GM19238 (cell line): ENCODE data around the gene SH3BP5.

Experiments used
- DNase-seq: peaks from one replicate; pipeline ENCODE4 v3.0.0; 2011; ENCODE audit warnings: low spot score; ENCODE audit not compliant: insufficient read length

Gene SH3BP5

DNA sequence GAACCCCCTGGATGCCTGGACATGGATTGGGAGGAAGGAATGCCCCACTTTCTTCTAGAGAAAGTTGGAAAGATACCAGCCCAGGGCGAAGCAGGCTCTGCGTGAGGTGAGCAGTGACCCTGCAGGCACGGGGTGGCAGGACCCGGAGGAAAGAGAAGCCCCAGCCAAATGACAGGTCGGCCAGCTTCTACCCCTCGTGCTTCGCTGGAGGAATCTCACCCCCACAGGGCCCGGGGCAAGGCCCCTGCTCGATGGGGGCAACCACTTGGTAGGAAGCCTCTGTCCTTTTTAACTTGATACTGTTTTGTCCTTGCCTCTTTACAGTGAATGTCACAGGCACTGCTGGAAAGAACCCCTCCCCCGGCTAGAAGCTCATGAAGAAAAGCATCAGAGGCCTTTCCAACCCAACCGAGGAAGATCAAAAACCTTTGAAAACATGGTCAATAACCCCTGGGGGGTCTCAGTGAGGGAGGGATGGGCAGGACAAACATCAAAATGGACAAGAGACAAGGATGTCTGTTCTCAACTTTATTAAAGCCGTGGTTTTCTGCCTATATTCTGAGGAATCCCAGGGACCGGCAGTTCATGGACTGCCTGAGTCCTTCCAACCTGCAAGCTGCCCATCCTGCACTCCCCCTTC is 54.4 kb downstream of the SH3BP5 start:
- DNase-seq: no peak

DNA sequence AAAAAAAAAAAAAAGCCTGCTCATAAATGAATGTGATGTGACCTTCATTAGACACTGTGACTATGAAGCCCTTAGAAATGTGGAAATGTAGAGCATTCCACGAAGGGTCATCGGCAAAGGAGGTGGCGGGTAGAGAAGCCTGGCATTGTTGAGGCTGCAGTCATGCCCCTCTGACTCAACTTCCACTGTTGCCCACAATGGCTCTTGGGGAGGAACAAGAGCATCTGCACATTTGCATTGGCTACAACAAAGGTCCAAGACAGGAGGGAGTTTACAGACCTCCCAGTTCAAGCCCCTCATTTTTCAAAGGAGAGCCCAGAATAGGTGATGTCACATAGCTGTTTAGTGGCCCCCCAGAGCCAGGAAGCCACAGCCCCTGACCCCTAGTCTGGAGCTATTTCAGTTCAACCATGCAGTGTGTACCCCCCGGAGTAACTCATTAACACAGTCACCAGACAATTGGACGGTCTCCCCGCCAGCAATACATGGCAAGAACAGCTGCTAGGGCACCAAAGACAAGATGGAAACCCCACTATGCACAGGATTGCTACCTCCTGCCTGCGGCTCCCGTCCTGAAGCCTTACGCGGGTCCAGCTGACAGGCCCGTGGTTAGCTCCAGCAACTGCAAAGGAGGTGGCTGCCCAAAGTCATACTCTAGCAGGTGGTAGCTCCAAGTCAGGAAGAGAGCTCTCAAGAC is 56.2 kb downstream of the SH3BP5 start:
- no peak for DNase-seq

DNA sequence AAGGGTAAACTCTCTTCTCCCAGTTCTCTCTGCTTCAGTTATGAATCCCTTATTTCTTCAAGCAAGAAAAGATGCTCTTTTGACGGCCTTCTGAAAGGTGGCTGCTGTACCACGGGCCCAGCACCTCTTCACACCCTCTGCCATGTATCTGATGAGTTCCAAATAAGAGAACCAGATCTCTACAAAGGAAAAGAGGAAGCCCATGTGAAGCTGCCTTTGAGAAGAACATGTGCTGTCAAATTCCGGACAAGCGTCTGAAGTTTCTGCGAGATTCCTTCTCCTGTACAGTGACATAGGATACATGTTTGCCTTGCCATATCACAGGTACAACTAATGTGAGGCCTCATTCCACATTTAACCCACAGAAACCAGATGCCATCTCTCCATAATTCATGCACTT is 59.2 kb downstream of the SH3BP5 start:
- DNase-seq: no peak

DNA sequence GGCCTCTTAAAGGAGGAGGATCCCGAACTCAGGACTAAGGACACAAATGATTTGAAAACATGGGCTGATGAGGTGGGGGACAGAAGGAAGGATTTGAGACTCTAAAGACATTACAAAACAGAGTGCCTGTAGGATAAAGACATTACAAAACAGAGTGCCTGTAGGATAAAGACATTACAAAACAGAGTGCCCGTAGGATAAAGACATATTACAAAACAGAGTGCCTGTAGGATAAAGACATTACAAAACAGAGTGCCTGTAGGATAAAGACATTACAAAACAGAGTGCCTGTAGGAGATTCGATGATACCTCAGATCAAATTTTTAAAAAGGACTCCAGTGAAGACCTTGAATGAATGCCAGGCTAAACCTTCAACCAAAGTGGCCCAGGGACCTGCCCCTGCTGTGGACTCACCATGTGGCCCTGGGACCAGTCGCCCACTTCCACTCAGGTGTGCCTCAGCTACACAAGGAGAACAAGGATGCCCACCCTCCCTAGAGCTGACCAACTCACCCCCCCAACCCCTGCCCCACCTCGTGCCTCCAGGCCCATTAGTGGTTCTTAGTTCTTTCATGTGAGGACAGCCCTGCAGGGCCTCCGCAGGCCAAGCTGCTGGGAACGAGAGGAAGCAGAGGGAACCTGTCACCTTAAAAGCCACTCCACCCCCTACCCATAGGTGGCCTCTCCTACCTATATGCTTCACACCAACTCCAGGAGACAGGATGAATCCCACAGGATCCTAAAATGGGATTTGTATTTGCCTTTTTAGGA is 59.8 kb downstream of the SH3BP5 start:
- no peak for DNase-seq

- peak; percentile 50 for DNase-seq
Observed at GRCh38 chr3:15271785-15272381, 60.5 kb downstream of the SH3BP5 start.

DNA sequence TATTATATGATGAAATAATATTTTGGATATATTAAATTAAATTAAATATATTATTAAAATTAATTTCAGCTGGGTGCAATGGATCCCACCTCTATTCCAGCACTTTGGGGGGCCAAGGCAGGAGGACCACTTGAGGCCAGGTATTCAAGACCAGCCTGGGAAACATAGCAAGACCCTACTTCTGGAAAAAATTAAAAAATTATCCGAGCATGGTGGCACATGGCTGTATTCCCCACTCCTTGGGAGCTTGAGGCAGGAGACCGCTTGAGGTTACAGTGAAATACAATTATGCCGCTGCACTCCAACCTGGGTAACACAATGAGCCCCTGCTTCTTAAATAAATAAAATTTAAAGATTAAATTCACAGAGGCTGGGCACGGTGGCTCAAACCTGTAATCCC is 61.4 kb downstream of the SH3BP5 start:
- no peak for DNase-seq

DNA sequence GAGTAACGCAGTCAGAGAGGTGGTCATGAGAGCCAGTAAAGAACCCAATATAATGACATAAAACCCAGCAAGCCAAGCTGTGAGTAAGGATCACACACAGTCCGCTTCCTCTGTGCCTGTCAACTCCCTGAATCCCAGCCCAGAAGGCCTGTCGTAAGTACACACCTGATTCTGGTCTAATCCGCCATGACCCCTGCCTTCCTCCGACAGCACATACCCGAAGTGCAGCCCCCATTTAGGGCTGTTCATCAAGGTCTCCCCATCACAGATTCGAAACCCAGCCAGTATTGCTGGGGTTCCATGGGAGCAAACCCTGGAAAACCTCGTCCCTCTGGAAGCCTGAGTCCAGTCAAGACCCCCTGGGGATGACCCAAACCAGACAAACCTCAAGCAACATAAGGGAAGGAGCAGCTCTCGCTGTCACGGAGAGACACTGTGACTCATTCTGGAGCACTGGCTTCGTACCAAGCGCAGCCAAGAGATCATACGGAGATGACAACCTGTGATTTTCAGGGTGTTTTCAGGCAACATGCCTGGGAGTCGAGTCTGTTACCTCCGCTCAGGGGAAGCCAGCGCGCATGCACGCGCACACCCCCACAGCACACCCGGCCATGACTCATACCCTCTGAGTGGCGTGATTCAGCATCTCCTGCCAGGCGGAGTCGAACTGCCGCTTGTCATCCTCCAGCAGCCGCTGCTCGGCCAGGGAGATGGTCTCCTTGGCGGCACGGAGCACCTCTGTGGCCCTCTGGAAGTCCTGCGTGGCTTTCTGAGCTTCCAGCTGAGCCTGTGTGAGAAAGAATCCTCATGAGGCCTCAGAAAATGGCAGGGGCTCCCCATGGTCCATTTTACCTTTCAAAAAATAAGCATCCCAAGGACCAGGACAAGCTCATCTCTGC is 63.0 kb downstream of the SH3BP5 start:
- peak; percentile 60 for DNase-seq

- DNase-seq: peak; percentile 63
Observed at GRCh38 chr3:15268033-15268631, 64.3 kb downstream of the SH3BP5 start.

- no peak for DNase-seq
Observed at GRCh38 chr3:15267502-15267901, 64.9 kb downstream of the SH3BP5 start.

- no peak for DNase-seq
Observed at GRCh38 chr3:15266510-15267376, 65.6 kb downstream of the SH3BP5 start.

- no peak for DNase-seq
Observed at GRCh38 chr3:15265655-15266509, 66.5 kb downstream of the SH3BP5 start.

DNA sequence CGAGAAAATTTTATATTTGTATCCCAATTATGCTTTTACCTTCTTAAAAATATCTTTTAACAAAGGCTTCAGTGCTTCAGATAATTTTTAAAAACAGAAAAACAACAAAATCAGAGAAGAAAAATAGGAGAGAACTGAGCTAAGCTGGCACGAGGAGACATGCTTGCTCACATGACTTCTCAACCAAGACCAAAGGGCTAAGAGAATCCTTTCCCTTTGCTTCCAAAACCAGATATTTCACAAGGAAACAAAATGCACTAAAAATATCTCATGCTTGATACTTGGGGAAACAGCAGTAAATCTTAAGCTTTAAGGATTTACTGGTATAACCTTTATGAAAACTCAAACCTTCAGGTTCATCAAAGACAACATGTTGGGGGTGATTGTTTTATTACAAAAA is 67.9 kb downstream of the SH3BP5 start:
- DNase-seq: no peak

GRCh38 chr3:15263926-15264325 is 68.5 kb downstream of the SH3BP5 start:
- no peak for DNase-seq

DNA sequence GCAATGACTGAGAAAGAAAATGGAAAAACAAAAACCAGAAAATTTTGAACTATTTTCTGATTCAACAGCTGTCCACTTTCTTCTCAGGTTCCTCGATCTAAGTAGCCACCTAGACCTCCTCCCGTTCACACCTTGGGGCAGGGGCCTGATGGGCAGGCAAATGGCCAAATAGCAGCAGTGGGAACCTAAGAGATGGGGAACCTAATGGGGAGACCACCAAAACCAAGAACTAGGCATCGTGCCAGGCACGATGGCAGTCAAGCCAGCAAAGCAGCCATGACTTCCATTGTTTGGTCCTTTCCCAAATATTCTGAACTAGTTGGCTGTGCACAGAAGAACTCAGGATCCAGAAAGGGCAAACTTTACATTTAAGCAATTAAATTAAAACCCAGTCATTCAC is 69.3 kb downstream of the SH3BP5 start:
- no peak for DNase-seq

GRCh38 chr3:15262021-15262420 is 70.4 kb downstream of the SH3BP5 start:
- DNase-seq: no peak

- no peak for DNase-seq
Observed at GRCh38 chr3:15261274-15261673, 71.1 kb downstream of the SH3BP5 start.

GRCh38 chr3:15260531-15260930 is 71.9 kb downstream of the SH3BP5 start:
- no peak for DNase-seq

DNA sequence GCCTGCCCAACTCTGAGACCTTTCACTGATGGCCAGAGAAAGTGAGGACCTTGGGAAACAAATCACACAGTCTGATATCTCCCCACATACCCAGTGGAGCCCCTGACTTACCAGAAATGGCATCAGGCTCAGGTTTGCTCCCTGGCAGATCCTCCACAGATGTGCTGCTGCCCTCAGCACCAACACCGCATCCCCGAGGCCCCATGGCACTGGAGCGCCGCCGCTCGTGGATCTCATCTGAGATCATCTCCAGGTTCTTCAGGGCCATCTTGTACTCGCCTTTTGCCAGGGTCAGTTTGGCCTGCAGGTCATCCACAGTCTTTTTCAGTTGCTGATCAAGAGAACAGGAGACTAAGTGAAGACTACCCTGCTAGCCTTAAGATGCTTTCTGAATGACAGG is 73.7 kb downstream of the SH3BP5 start:
- DNase-seq: no peak

DNA sequence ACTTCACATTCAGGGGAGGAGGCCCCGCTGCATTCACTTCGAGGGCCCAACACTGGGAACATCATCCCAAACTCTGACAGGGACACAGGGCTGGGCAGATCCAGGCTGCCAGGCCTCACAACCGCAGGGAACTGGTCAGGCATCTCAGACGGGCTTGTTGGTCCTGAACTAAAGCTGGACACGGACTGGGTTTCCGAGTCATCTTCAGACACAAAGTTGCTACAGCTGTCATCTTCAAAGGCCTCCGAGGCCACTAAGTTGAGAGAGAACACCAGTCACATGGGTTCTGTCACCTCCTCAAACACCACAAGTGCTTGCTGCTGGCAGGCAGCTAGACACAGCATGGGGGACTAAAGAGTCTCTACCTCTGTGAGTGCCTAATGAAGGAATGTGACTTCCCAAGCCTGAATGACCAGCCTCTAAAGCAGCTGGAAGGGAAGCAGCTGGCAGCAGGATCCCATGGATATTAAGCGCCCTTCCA is 75.5 kb downstream of the SH3BP5 start:
- DNase-seq: no peak
